MM.1S (cell line): Measurements from ENCODE around the gene PMIS2.

Experiments
- CTCF ChIP-seq: fragments of 300-600 bp; sonication (generic); IDR thresholded peaks from 2 replicates; pipeline ENCODE4 v1.5.1; 2016; ENCODE audit warnings: antibody characterized with exemption, low read length, mixed read lengths
- EZH2 ChIP-seq: fragments of 300-600 bp; sonication (generic); optimal IDR thresholded peaks from 2 replicates; pipeline ENCODE3; 2017; ENCODE audit warnings: low read depth, mild to moderate bottlenecking, antibody characterized with exemption, low read length, mixed read lengths
- EZH2phosphoT487 ChIP-seq: fragments of 300-600 bp; sonication (generic); IDR thresholded peaks from 2 replicates; pipeline ENCODE4 v1.6.1; 2018; ENCODE audit warnings: antibody characterized with exemption, low read length

GRCh38 chr19:35609851-35610353 lies 23.9 kb downstream of the PMIS2 start:
- TF ChIP-seq CTCF (no peak), EZH2phosphoT487 (no peak), EZH2 (no peak)
